ENCODE results near the gene RGL3.
A peak's percentile ranks its signal among the peaks of the same experiment; 100 is the strongest.

The RGL3 gene

DNA sequence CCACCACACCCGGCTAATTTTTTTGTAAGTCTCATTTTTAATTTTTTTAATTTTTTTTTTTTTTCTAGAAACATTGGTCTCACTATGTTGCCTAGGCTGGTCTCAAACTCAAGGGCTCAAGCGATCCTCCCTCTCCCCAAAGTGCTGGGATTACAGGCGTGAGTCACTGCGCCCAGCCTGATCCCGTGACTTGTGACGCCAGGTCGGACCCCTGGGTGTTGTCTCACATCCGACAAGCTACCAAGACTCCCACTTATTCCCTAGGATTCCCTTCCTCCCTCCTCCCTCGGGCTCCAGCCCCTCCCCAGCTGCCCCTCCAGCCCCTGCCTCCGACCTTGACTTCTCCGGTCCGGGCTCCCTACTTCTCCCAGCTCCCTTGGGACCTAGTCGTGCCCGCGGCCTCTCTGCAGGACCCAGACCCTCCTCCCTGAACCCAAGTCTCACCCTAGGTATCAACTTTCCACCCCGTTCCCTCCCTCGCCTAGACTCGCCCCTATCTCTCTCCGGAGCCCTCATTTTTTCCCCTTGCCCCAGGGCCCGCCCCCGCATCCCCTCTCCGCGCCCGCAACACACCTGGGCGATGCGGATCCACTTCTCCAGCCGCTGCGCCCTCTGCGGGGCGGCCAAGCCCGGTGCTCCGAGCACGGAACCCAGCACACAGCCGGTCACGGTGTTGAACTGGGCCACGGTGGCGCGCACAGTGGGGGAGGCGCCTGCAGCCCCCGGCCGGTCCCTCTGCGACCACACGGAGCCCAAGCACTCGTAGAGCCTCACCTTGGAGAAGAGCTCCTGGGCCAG lies 13.1 kb downstream of the RGL3 start:
- DNase-seq (ENCODE audit: low read depth), result no peak
- no peak overlapping the region for H3K4me3 ChIP-seq (ENCODE audit: control insufficient read depth, low read depth, low read length)
- TF ChIP-seq, protein P1, sequence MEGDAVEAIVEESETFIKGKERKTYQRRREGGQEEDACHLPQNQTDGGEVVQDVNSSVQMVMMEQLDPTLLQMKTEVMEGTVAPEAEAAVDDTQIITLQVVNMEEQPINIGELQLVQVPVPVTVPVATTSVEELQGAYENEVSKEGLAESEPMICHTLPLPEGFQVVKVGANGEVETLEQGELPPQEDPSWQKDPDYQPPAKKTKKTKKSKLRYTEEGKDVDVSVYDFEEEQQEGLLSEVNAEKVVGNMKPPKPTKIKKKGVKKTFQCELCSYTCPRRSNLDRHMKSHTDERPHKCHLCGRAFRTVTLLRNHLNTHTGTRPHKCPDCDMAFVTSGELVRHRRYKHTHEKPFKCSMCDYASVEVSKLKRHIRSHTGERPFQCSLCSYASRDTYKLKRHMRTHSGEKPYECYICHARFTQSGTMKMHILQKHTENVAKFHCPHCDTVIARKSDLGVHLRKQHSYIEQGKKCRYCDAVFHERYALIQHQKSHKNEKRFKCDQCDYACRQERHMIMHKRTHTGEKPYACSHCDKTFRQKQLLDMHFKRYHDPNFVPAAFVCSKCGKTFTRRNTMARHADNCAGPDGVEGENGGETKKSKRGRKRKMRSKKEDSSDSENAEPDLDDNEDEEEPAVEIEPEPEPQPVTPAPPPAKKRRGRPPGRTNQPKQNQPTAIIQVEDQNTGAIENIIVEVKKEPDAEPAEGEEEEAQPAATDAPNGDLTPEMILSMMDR (IDR thresholded peaks at IDR 0.05; ENCODE audit: control insufficient read depth, insufficient read depth, low read depth, low read length, missing control alignments), result peak; percentile 28

DNA sequence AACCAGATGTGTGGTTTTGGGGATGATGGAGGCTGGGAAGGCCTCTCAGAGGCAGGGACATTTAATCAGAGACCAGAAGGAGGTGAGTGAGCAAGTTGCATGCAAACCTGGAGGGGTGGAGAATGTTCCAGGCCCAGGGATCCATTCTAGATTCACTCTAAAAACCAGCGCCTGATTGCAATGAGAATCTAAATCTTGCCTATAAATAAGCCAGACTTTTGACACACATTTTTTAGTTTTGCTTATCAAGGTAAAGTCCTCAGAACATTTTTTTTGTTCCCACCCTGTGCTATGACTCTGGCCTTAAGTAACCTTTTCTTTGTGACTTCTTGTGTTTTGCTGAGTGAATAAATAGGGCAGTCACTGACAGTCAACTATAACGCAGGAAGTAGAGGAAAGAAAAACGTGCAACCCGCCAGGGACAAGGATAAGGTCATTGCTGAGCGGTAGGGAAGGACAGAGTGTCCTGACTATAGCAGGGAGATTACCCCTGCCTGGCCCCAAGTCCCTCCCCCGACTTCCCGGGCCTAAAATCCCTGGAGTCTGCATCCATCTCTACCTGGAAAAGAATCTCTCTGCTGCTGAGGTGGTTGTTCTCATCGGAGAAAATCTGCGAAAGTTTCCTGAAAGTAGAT lies 14.4 kb downstream of the RGL3 start:
- no peak overlapping the region for H3K4me3 ChIP-seq (ENCODE audit: control insufficient read depth, low read depth, low read length)
- no peak for DNase-seq (ENCODE audit: low read depth)
- TF ChIP-seq, protein P1 (IDR thresholded peaks at IDR 0.05; ENCODE audit: control insufficient read depth, insufficient read depth, low read depth, low read length, missing control alignments), result no peak

DNA sequence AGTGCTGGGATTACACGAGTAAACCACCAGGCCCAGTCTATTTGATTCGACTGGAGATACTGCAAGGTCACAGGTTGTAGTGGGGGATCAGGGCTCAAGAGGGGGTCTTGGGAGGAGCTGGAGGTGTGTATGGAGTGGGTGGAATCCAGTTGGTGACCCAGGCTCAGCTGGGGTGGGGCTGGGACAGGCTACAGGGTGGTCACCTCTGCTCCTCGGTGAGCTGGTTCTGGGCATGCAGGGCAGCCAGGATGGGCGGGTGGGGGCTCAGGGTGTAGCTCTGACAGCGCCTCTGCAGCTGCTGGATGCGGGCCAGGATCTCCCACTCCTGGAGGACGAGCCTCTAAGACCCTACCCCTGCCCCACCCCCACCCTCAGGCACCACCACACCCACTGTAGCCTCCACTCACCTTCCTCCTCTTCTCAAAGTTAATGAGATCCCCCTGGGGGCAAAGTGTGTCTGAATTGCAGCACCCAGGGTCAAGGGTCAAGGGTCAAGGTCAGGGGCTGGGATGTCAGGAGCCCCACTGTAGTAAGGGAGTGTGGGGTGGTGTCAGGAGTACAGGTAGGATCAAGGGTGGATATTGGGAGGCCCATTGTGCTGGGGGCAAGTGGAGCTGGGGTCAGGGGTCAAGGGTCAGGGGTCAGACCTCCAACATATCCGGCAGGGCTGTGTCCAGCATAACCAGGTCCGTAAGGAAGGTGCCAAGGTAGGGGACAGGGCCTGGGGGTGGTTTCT lies 17.1 kb downstream of the RGL3 start:
- TF ChIP-seq, protein P1 (IDR thresholded peaks at IDR 0.05; ENCODE audit: control insufficient read depth, insufficient read depth, low read depth, low read length, missing control alignments), result no peak
- DNase-seq (ENCODE audit: low read depth), result no peak
- H3K4me3 ChIP-seq (ENCODE audit: control insufficient read depth, low read depth, low read length), result no peak overlapping the region

DNA sequence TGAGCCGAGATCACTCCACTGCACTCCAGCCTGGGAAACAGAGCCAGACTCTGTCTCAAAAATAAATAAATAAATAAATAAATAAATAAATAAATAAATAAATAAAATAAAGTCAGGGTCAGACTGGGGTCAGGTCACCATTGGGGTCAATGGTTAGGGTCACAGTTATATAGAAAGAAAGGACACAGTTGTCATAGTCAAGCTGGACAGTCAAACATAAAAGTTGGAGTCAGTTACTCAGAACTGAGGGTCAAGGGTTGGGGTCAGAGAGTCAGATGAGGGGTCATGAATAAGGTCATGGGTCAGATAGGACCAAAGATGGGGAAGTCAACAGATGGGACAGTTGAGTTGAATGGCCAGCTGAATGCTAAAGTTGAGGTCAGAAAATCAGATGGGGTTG lies 18.3 kb downstream of the RGL3 start:
- no peak for DNase-seq (ENCODE audit: low read depth)
- H3K4me3 ChIP-seq (ENCODE audit: control insufficient read depth, low read depth, low read length), result no peak overlapping the region
- TF ChIP-seq, protein P1 (IDR thresholded peaks at IDR 0.05; ENCODE audit: control insufficient read depth, insufficient read depth, low read depth, low read length, missing control alignments), result no peak

DNA sequence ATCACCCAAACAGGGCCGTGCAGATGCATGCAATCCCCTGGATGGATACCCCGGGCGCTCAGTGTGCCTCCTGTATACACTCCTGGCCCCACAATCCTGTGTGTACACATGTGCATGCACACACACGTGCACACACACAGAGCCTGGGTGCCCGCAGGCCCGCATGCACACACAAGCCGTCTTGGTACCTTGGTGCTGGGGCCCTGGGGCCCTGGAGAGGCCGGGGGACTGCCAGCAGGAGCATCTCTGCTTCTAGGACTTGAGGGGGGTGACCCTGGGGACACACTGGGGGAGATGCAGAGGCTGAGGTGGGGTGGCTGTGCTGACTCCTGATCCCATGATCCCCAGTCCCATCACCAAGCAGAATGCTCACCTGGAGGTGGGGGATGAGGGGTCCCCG lies 19.4 kb downstream of the RGL3 start:
- H3K4me3 ChIP-seq (ENCODE audit: control insufficient read depth, low read depth, low read length), result no peak overlapping the region
- TF ChIP-seq, protein P1 (IDR thresholded peaks at IDR 0.05; ENCODE audit: control insufficient read depth, insufficient read depth, low read depth, low read length, missing control alignments), result no peak
- DNase-seq (ENCODE audit: low read depth), result no peak

DNA sequence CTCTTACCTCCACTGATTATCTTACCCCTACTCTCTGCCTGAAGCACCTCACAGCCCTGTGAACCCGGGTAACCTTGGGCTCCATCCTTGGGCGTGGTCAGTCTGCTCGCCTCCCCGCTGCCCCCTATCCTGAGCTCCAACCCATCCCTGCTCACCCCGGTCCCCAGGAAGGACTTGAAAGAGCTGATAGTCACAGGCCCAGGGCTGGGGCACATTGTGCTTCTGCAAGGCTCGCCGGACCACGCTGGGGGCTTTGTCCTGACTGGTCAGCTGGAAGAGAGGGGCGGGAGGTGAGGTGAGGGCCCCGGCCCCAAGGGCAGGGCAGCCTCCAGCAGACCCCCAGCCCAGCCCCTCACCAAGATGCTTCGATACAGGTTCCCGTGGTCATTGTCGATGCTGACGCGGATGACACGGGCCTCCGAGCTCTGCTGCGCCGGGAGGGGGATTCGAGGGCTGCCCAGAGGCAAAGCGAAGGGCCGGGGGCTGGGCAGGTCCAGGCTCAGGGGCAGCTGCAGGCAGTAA lies 22.0 kb downstream of the RGL3 start:
- no peak for DNase-seq (ENCODE audit: low read depth)
- TF ChIP-seq, protein P1 (IDR thresholded peaks at IDR 0.05; ENCODE audit: control insufficient read depth, insufficient read depth, low read depth, low read length, missing control alignments), result no peak
- no peak overlapping the region for H3K4me3 ChIP-seq (ENCODE audit: control insufficient read depth, low read depth, low read length)

Data from AG09309 (cell line).